Left renal pelvis (tissue), 4 donors: ENCODE measurements around the gene RNF144A. TPM values are rescaled to one million over a fixed set of nuclear protein-coding genes. Genes with fewer than 3 reads are reported as not detected.
A peak's percentile ranks its signal among the peaks of the same experiment; 100 is the strongest.
"Not testable (repeated sequence)": the region's sequence is repeated elsewhere in the genome, so short reads cannot be mapped to it uniquely, and the experiment has no call there.

ENCODE experiments used
- DNase-seq, 4 donors: peaks; one replicate each; pipeline ENCODE4 v3.0.0-alpha.2; 2013; ENCODE audit warnings: low read depth in 4 of 4, low spot score in 3 of 4
- polyA plus RNA-seq, 4 donors: library from polyadenylated mRNA; unstranded; fragments of 120-200 nt; gene quantifications; one replicate each; pipeline ENCODE4 v1.2.1, GENCODE V29; 2013; ENCODE audit not compliant: insufficient read length in 4 of 4

The RNF144A gene
- polyA plus RNA-seq: 10 to 100 TPM; 51.7 to 79.3 (median 66.6) TPM

GRCh38 chr2:6917071-6917760, at the start of gene RNF144A:
Gene RNF144A, plus strand, starts transcription at chr2:6917412. Its CDS starts 79,515 bp downstream, at chr2:6996927.
- peak in 2 of 4 donors; percentile 47 to 60 for DNase-seq

- no peak for DNase-seq
Observed at GRCh38 chr2:6872394-6872793, 44.8 kb upstream of the RNF144A start.

GRCh38 chr2:6874032-6874431, 43.2 kb upstream of the RNF144A start:
- DNase-seq: no peak

GRCh38 chr2:6876309-6876708, 40.9 kb upstream of the RNF144A start:
- DNase-seq: no peak

- DNase-seq: no peak
Observed at GRCh38 chr2:6877402-6878304, 39.6 kb upstream of the RNF144A start, which contains the start of gene RSAD2. Gene RSAD2, plus strand, starts transcription at chr2:6877777. Its CDS starts 24 bp downstream, at chr2:6877801.

- no peak for DNase-seq
Observed at GRCh38 chr2:6878549-6878948, 38.7 kb upstream of the RNF144A start.

GRCh38 chr2:6879011-6879410, 38.2 kb upstream of the RNF144A start:
- no peak for DNase-seq

- DNase-seq: no peak
Observed at GRCh38 chr2:6880200-6880733, 36.9 kb upstream of the RNF144A start.

GRCh38 chr2:6881046-6881445, 36.2 kb upstream of the RNF144A start:
- DNase-seq: no peak

GRCh38 chr2:6881516-6881915, 35.7 kb upstream of the RNF144A start:
- DNase-seq: no peak

- peak in 1 of 4 donors; percentile 20 for DNase-seq
Observed at GRCh38 chr2:6883448-6884122, 33.6 kb upstream of the RNF144A start.

- DNase-seq: no peak
Observed at GRCh38 chr2:6885551-6885950, 31.7 kb upstream of the RNF144A start.

- DNase-seq: no peak
Observed at GRCh38 chr2:6885968-6886367, 31.2 kb upstream of the RNF144A start.

- DNase-seq: no peak
Observed at GRCh38 chr2:6887751-6888192, 29.4 kb upstream of the RNF144A start.

GRCh38 chr2:6888724-6889123, 28.5 kb upstream of the RNF144A start:
- DNase-seq: no peak

- no peak for DNase-seq
Observed at GRCh38 chr2:6893876-6894482, 23.2 kb upstream of the RNF144A start.

- no peak for DNase-seq
Observed at GRCh38 chr2:6896930-6897759, 20.1 kb upstream of the RNF144A start.

- DNase-seq: not testable (repeated sequence)
Observed at GRCh38 chr2:6902581-6902980, 14.6 kb upstream of the RNF144A start.

- no peak for DNase-seq
Observed at GRCh38 chr2:6905668-6906067, 11.5 kb upstream of the RNF144A start.
